SU-DHL-6 (cell line): ENCODE measurements around the gene PHF24.

Experiments
- H2AFZ ChIP-seq: fragments of 200-600 bp; sonication (generic); 2 replicates; pipeline ENCODE4 v1.6.1; 2014; ENCODE audit warnings: low read depth, mild to moderate bottlenecking, moderate library complexity, mixed read lengths, antibody characterized with exemption, low read length; ENCODE audit not compliant: severe bottlenecking
- H3F3A ChIP-seq: fragments of 200-600 bp; shearing (Covaris generic); 2 replicates; pipeline ENCODE4 v1.6.0; 2016; ENCODE audit warnings: antibody characterized with exemption, mild to moderate bottlenecking; ENCODE audit not compliant: insufficient read depth
- H3K27ac ChIP-seq: fragments of 200-600 bp; sonication (generic); 2 replicates; pipeline ENCODE4 v1.5.1; 2016; ENCODE audit warnings: low read depth, mild to moderate bottlenecking, low read length, moderate library complexity, mixed read lengths
- H3K27me3 ChIP-seq: fragments of 200-600 bp; sonication (generic), shearing (Covaris generic); 2 replicates; pipeline ENCODE4 v1.6.0; 2014; ENCODE audit warnings: mild to moderate bottlenecking, low read length
- H3K36me3 ChIP-seq: fragments of 200-600 bp; sonication (generic); 2 replicates; pipeline ENCODE4 v1.6.1; 2014; ENCODE audit warnings: mild to moderate bottlenecking, low read length, mixed read lengths
- H3K4me2 ChIP-seq: fragments of 300-600, 200-600 bp; shearing (Covaris generic), sonication (generic); 2 replicates; pipeline ENCODE4 v1.6.0; 2014; ENCODE audit warnings: low read length, low read depth, mild to moderate bottlenecking; ENCODE audit not compliant: poor library complexity, severe bottlenecking
- H3K4me3 ChIP-seq: fragments of 200-600 bp; sonication (generic); 2 replicates; pipeline ENCODE4 v1.5.1; 2014; ENCODE audit warnings: antibody characterized with exemption, low read length, mild to moderate bottlenecking, mixed read lengths; ENCODE audit not compliant: insufficient read depth, poor library complexity, severe bottlenecking
- H3K79me2 ChIP-seq: fragments of 200-600 bp; sonication (generic); 2 replicates; pipeline ENCODE4 v1.6.1; 2014; ENCODE audit warnings: mild to moderate bottlenecking, low read length, moderate library complexity; ENCODE audit not compliant: insufficient read depth
- H3K9ac ChIP-seq: fragments of 200-600 bp; sonication (generic); 2 replicates; pipeline ENCODE4 v1.7.0; 2014; ENCODE audit warnings: mild to moderate bottlenecking, low read length
- H3K9me2 ChIP-seq: fragments of 200-600 bp; sonication (generic); replicated peaks from 2 replicates; pipeline ENCODE4 v1.6.1; 2014; ENCODE audit warnings: low read length; ENCODE audit not compliant: insufficient read depth
- H3K9me3 ChIP-seq: fragments of 200-600 bp; sonication (generic); 2 replicates; pipeline ENCODE4 v1.6.1; 2014; ENCODE audit warnings: low read length, mixed read lengths; ENCODE audit not compliant: insufficient read depth
- H4K20me1 ChIP-seq: fragments of 200-600 bp; sonication (generic); 2 replicates; pipeline ENCODE4 v1.6.1; 2014; ENCODE audit warnings: low read depth, mild to moderate bottlenecking, antibody characterized with exemption, low read length, moderate library complexity, mixed read lengths
- EZH2phosphoT487 ChIP-seq: fragments of 200-600 bp; sonication (generic), shearing (Covaris generic); conservative IDR thresholded peaks from 2 replicates; pipeline ENCODE4 v1.6.1; 2018; ENCODE audit warnings: mild to moderate bottlenecking, antibody characterized with exemption, low read length, moderate library complexity, mixed read lengths
- TF ChIP-seq, protein P1 (sequence below): fragments of 200-600 bp; sonication (generic); IDR thresholded peaks from one replicate; pipeline ENCODE4 v1.5.1; 2017; ENCODE audit warnings: antibody characterized with exemption, mild to moderate bottlenecking, low read length, moderate library complexity; ENCODE audit not compliant: insufficient read depth, poor library complexity, severe bottlenecking

The PHF24 gene

DNA sequence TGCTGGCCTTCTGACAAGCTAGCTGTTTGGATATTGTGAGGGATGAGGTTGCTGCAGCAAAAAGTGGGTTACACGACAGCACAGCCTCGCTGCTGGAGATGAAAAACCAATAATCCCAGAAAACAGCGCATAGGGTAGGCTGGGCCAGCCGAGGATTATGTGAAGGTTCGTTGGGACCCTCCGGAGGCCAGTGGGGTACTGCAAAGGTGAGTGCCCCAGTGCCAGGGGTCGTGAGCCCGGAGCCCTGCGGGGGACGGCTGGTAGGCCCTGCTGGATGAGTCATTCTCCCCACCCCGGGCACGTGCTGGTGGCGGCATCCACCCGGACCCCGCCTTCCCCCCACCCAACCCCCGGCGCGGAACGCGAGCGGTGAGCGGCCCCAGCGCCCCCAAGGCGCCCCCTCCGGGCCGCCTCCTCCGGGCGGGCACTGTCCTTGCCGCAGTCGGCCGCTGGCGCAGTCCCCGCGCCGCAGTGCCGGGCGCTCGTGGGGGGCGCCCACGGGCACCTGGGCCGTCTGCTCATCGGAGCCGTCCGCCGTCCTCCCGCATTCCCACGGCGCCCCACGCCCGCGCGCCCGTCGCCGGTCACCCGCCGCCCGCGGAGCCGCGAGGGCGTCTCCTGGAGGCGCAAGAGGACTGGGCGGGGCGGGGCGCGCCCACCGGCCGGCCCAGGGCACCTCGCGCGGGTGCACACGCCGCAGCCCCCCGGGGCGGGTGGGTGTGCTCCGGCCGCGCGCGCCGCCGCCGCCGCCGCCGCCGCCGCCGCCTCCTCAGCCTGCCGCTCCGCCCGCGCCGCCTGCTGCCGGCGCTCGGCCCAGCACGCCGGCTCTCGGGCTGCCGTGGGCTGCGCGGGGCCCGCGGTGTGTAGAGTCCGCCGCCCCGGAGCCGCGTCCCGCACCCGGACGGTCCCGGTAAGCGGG is at the start of gene PHF24:
PHF24 (plus strand) TSS at position 794 of the 919 bp plus-strand sequence. CDS start 13,014 bp downstream, outside the sequence.
- Histone ChIP-seq H2AFZ (no peak within 1 kb of the TSS), H3K36me3 (no peaks in the 10 kb centered on the region), H3F3A (no peaks in the 10 kb centered on the region), H3K4me2 (peak within 1 kb of the TSS; percentile 26), H3K9ac (no peak within 1 kb of the TSS), H3K9me2 (no peaks in the 10 kb centered on the region), H3K27me3 (no peaks in the 10 kb centered on the region), H3K27ac (no peak within 1 kb of the TSS), H3K79me2 (no peaks in the 10 kb centered on the region), H3K9me3 (no peaks in the 10 kb centered on the region), H3K4me3 (no peak within 1 kb of the TSS), H4K20me1 (no peaks in the 10 kb centered on the region)
- 0 out of 2 replicates have a peak, but pooled peaks have one; percentile 91 for TF ChIP-seq EZH2phosphoT487
- TF ChIP-seq, protein P1, sequence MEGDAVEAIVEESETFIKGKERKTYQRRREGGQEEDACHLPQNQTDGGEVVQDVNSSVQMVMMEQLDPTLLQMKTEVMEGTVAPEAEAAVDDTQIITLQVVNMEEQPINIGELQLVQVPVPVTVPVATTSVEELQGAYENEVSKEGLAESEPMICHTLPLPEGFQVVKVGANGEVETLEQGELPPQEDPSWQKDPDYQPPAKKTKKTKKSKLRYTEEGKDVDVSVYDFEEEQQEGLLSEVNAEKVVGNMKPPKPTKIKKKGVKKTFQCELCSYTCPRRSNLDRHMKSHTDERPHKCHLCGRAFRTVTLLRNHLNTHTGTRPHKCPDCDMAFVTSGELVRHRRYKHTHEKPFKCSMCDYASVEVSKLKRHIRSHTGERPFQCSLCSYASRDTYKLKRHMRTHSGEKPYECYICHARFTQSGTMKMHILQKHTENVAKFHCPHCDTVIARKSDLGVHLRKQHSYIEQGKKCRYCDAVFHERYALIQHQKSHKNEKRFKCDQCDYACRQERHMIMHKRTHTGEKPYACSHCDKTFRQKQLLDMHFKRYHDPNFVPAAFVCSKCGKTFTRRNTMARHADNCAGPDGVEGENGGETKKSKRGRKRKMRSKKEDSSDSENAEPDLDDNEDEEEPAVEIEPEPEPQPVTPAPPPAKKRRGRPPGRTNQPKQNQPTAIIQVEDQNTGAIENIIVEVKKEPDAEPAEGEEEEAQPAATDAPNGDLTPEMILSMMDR = no peak

DNA sequence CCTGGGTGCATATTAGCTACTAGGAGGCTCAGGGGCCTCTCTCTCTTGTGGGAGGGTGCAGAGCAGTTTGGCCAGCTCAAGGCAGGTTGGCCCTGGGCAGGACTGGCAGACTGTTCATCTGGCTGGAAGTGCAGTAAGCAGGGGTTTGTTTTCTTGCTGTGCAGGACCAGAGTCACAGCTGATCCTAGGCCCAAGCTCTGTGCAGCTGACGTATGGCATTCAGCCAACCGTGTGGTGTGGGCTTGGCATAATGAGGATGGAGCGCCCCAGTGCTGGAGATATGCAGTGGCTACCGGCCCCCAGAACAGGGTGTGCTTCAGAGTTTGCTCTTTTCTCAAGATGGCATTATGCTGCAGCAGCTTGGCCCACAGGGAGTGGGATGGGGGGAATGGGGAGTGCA is 31.0 kb upstream of the PHF24 start:
- no peak overlapping the region for H3K27ac ChIP-seq
- H2AFZ ChIP-seq = no peak overlapping the region
- H3F3A ChIP-seq = no peaks in the 10 kb centered on the region
- H4K20me1 ChIP-seq = no peaks in the 10 kb centered on the region
- no peak overlapping the region for H3K9ac ChIP-seq
- TF ChIP-seq, protein P1 = no peak
- no peak for TF ChIP-seq EZH2phosphoT487
- H3K9me3 ChIP-seq = peaks cover 10% of the 10 kb centered on the region; the same call in 1 of the 2 replicates
- no peaks in the 10 kb centered on the region for H3K9me2 ChIP-seq
- H3K79me2 ChIP-seq = no peaks in the 10 kb centered on the region
- H3K4me3 ChIP-seq = no peak overlapping the region
- no peaks in the 10 kb centered on the region for H3K36me3 ChIP-seq
- H3K4me2 ChIP-seq = no peak overlapping the region
- H3K27me3 ChIP-seq = no peaks in the 10 kb centered on the region

DNA sequence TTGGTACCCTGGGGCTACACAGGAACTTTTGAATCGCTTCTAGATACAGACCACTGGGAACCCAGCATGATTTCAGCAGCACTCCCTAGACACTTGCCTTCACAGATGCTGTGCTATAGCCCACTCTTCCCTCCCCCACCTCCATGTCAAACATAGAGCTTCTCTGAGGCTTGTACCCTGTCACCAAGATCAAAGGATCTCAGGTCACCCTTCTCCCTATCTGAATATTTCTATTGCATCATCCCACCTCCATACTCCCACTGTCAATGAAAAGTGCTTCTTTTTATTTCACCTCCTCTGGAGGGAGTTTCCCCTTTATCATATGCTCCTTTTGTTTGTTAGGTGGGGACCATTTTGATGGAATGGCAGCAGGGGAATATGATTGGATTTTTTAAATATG is 29.2 kb upstream of the PHF24 start:
- Histone ChIP-seq H3K9me3 (peaks cover 10% of the 10 kb centered on the region; the same call in 1 of the 2 replicates), H3K27ac (no peak overlapping the region), H3F3A (no peaks in the 10 kb centered on the region), H3K79me2 (no peaks in the 10 kb centered on the region), H2AFZ (no peak overlapping the region), H3K4me2 (no peak overlapping the region), H3K36me3 (no peaks in the 10 kb centered on the region), H3K9ac (no peak overlapping the region), H3K27me3 (0 out of 2 replicates have a peak, but pooled peaks cover 2% of the 10 kb centered on the region), H3K9me2 (no peaks in the 10 kb centered on the region), H3K4me3 (no peak overlapping the region), H4K20me1 (no peaks in the 10 kb centered on the region)
- no peak for TF ChIP-seq EZH2phosphoT487
- TF ChIP-seq, protein P1 = no peak
